ENCODE data around the gene ZNF334. TPM values are rescaled to one million over a fixed set of nuclear protein-coding genes. Genes with fewer than 3 reads are reported as not detected.

ZNF334 gene
- total RNA-seq = 1.2 and 1.4 TPM in 2 replicates

DNA sequence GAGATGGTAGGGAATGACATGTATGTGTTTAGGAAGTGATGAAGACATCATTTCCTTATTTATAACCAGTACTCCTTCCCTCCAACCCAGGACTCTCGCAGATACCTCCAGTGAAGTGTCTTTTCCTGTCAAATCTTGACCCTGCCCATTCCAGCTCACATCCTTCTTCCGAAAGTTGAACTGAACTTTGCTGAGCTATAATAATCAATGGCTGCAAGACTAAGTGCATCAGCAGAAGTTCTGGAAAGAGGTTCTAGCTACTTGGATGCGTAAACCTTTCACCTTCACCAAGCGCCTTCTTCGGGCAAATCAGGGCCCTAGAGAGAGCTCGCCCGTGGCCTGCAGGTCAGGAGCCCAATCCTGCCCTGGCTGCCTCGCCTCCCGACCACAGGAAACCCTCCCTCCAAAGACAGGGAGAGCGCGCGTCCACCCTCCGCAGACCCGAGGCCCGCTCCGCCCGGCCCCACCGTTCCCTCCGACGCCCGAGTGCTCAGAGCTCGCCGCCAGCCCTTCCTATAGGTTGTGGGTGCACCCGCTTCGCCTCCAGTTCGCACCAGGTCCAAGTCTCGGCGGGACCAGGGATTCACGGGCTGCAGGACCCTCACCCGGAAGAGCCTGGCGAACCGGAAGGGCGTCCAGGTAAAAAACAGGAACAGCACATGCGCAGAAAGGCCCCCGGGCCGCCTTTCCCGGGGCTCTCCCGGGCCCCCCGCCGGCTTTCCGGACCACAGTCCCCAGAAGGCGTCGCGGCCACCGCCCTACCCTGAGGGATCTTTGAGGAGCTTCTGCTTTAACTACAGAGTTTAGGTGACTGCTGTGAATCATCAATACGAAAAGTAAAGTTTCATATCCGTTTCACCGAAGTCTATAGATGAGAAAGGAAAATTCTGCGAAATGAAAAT, at the start of gene ZNF334:
Gene ZNF334, minus strand, starts transcription at position 617 of the 902 bp plus-strand sequence. CDS start 1,457 bp downstream, outside the sequence.
- Mint-ChIP-seq H3K4me1 (ENCODE audit: low read depth) (peaks cover 26% of the 10 kb centered on the region), H3K36me3 (ENCODE audit: low read depth) (peaks cover 14% of the 10 kb centered on the region), H3K27me3 (ENCODE audit: low read depth) (peaks cover 4% of the 10 kb centered on the region), H3K4me3 (ENCODE audit: low read depth) (peak within 1 kb of the TSS; percentile 80), H3K27ac (peak within 1 kb of the TSS; percentile 70), H3K9me3 (peaks cover 3% of the 10 kb centered on the region)
- intact Hi-C loops (cut with micrococcal nuclease) = loop anchor here (2.0 kb wide), 1 partner anchor 32 kb away; no protein-coding TSS in a partner anchor
- DNase-seq (ENCODE audit: low spot score) = peak; percentile 29

DNA sequence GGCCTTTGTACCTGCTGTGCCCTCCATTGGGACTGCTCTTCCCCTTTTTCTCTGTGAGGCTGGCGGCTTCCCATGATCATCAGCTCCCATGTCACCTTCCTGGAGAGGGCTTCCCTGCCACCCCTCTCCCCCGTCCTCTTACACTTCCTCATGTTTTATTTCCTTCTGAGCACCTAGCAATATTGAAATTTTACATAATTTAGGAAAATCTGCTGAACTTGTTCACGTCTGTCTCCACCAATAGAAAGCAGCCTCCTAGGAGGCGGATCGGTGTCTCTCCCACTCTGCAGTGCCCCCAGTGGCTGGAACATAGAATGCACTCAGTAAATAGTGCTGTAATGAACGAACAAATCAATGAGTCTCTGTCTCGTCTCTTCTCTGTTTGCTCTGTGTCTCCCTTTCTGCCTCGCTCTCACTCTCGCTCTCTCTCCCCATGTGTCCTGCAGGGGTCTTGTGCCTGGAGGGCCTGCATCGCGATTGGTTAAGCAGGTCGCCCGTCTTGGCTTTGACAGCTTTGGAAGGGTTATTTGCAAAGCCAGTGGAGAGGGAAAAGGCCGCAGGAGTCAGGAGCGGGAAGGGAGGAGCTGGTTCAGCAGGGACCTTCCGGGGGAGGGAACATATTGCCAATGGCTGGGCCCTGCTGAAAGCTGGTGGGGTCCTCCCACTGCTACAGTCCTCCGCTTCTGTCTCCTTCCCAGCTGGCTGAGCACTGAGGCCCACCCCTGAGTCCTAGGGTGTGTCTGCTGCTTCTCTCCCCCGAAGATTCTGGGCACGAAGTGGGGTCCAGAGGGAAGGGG, 49.2 kb upstream of the ZNF334 start:
- DNase-seq (ENCODE audit: low spot score) = peak; percentile 51
- Mint-ChIP-seq H3K27me3 (ENCODE audit: low read depth) (peaks cover 3% of the 10 kb centered on the region), H3K27ac (no peak overlapping the region), H3K4me1 (ENCODE audit: low read depth) (peaks cover 34% of the 10 kb centered on the region), H3K9me3 (no peaks in the 10 kb centered on the region), H3K4me3 (ENCODE audit: low read depth) (no peak overlapping the region), H3K36me3 (ENCODE audit: low read depth) (no peaks in the 10 kb centered on the region)
- intact Hi-C loops (cut with micrococcal nuclease) = loop anchor here (1.0 to 5.0 kb wide), 2 partner anchors 17 to 40 kb away; no protein-coding TSS in a partner anchor

DNA sequence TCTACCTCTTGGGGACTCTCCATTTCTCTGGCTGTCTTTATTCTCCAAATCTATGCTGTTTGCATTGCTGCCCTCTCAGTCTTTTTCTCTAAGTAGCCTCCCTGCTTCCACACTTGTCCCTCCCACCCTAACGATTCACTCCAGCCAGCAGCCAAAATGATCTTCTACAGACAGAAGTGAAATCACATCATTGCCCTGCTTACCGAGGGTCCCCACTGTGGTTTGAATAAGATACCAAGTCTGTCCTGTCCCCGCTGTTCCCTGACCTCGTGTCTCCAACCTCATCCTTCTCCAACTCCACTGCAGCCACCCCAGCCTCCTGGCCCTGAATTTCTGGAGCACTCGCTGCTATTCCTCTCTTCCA, 48.6 kb upstream of the ZNF334 start:
- no peaks in the 10 kb centered on the region for H3K9me3 Mint-ChIP-seq
- no peak for DNase-seq (ENCODE audit: low spot score)
- H3K36me3 Mint-ChIP-seq (ENCODE audit: low read depth) = no peaks in the 10 kb centered on the region
- no peak overlapping the region for H3K27ac Mint-ChIP-seq
- no peaks in the 10 kb centered on the region for H3K27me3 Mint-ChIP-seq (ENCODE audit: low read depth)
- no peak overlapping the region for H3K4me3 Mint-ChIP-seq (ENCODE audit: low read depth)
- peaks cover 37% of the 10 kb centered on the region for H3K4me1 Mint-ChIP-seq (ENCODE audit: low read depth)
- intact Hi-C loops (cut with micrococcal nuclease) = loop anchor here (1.0 to 5.0 kb wide), 2 partner anchors 17 to 40 kb away; no protein-coding TSS in a partner anchor

DNA sequence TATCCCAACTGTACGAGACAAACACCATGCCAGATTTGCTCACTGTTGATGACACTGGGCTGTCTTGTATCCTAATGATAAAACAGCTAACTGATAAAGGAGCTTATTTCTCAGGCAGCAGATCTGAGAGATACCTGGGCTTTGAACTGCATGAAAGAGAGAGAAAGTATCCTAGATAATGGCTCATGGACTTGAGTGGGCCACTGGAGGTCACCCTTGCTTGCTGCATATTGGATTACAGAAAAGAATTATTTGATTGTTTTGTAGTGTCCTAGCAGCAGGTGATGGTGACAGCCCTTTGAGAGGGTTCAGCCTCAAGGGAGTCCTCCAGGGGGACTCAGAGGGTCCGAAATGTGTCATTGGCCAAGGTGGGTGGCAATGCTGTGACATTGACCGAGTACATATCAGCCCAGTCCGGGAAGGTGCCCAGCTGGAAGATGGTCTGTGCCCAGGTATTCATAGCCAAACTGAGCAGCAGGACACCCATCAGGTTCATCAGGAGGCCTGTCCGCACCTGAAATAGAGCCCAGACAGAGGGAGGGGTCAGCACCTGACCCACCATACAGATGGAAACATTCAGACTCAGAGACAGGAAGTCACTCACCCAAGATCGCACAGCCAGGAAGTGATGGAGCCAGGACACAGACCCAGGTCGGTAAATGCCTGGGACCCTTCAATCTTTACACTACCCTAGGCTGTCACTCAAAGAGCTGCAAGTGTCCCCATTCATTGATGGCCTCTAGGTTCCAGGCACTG, 46.5 kb upstream of the ZNF334 start:
- no peak for DNase-seq (ENCODE audit: low spot score)
- H3K4me1 Mint-ChIP-seq (ENCODE audit: low read depth) = peaks cover 46% of the 10 kb centered on the region
- H3K4me3 Mint-ChIP-seq (ENCODE audit: low read depth) = no peak overlapping the region
- H3K27me3 Mint-ChIP-seq (ENCODE audit: low read depth) = no peaks in the 10 kb centered on the region
- no peaks in the 10 kb centered on the region for H3K36me3 Mint-ChIP-seq (ENCODE audit: low read depth)
- H3K9me3 Mint-ChIP-seq = no peaks in the 10 kb centered on the region
- no peak overlapping the region for H3K27ac Mint-ChIP-seq
- intact Hi-C loops (cut with micrococcal nuclease) = loop anchor here (2.0 to 5.0 kb wide), 2 partner anchors 15 to 38 kb away; no protein-coding TSS in a partner anchor

DNA sequence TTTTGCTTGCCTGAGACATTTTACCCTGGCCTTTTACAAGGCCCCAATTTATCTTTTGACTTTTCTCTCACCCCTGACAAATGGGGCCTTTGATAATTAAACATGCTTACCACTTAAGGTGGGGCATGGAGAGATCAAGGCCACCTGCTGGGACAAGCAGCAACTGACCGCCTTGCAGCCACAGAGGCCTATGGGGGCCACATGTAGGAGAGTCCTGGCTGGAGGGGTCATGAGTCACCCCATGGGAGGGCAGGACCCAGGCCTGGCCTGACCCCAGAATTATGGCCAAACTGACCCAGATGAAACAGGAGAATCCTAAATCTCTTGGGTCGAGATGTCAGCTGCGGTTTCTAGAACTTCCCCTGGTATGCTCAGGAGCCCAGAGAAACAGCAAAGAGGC, 45.6 kb upstream of the ZNF334 start:
- Mint-ChIP-seq H3K4me3 (ENCODE audit: low read depth) (no peak overlapping the region), H3K9me3 (no peaks in the 10 kb centered on the region)
- intact Hi-C loops (cut with micrococcal nuclease) = loop anchor here (2.0 kb wide), 1 partner anchor 14 kb away; no protein-coding TSS in a partner anchor

DNA sequence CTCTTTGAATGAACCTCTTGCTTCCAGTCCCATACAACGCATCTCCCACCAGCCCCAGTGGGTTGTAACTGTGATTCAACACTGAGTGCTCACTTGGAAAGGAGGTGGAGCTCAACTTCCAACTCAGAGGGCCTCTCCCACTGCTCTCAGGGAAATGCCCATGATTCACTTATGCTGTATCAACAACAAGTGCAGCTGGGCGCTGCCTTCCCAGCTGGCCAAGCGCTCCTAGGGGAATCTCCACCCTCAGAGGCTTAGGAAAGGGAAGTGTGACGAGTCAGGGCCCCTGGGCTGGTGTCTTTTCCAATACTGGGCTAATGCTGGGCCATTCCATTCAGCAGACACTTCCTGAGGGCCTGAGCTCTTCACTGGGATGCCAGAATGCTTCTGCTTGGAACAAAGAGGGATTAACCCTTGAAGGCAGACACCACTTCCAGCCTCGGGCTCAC, 45.2 kb upstream of the ZNF334 start:
- no peak for DNase-seq (ENCODE audit: low spot score)
- no peaks in the 10 kb centered on the region for H3K9me3 Mint-ChIP-seq
- peaks cover 55% of the 10 kb centered on the region for H3K4me1 Mint-ChIP-seq (ENCODE audit: low read depth)
- H3K27ac Mint-ChIP-seq = peak overlapping the region; percentile 30
- H3K4me3 Mint-ChIP-seq (ENCODE audit: low read depth) = no peak overlapping the region
- no peaks in the 10 kb centered on the region for H3K27me3 Mint-ChIP-seq (ENCODE audit: low read depth)
- intact Hi-C loops (cut with micrococcal nuclease) = loop anchor here (2.0 kb wide), 1 partner anchor 14 kb away; no protein-coding TSS in a partner anchor
- no peaks in the 10 kb centered on the region for H3K36me3 Mint-ChIP-seq (ENCODE audit: low read depth)

More for the DNA sequence above, 45.6 kb upstream of the ZNF334 start:
- Mint-ChIP-seq H3K27ac (no peak overlapping the region), H3K4me1 (ENCODE audit: low read depth) (peaks cover 53% of the 10 kb centered on the region), H3K27me3 (ENCODE audit: low read depth) (no peaks in the 10 kb centered on the region), H3K36me3 (ENCODE audit: low read depth) (no peaks in the 10 kb centered on the region)
- DNase-seq (ENCODE audit: low spot score) = no peak

DNA sequence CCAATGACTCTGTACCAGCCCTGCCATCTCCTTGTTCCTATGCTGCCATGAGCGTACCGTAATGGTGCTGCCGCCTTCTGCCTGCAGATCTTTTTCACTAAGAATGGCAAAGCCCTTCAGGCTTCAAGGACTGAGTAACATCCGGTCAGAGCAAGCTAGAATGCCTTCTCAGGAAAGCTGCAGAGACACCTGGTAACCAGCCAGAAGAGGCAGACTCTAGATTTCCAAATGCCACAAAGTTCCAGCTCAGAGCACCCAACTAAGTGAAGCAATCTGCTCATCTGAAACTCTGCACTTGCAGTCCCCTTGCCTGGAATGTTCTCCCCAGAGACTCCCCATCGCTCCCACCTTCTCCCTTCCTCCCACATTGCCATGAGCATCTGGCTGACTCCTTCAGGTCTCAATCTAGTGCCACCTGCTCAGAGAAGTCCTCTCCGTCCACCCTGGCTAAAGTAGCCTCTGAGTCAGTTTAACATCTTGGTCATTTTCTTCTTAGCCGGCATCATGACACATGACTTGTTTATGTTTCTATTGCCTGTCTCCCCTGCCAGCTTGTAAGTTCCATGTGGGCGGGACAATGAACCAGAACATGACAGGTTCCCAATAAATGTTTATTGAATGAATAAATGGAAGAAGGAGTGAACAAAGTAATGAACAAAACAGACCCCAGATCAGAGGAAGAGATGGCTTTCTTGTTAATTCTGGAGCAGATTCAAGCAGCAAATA, 44.0 kb upstream of the ZNF334 start:
- H3K4me1 Mint-ChIP-seq (ENCODE audit: low read depth) = peaks cover 66% of the 10 kb centered on the region
- H3K9me3 Mint-ChIP-seq = no peaks in the 10 kb centered on the region
- H3K27me3 Mint-ChIP-seq (ENCODE audit: low read depth) = no peaks in the 10 kb centered on the region
- H3K27ac Mint-ChIP-seq = peak overlapping the region; percentile 14
- DNase-seq (ENCODE audit: low spot score) = no peak
- H3K4me3 Mint-ChIP-seq (ENCODE audit: low read depth) = no peak overlapping the region
- no peaks in the 10 kb centered on the region for H3K36me3 Mint-ChIP-seq (ENCODE audit: low read depth)
- intact Hi-C loops (cut with micrococcal nuclease) = no loop called here

DNA sequence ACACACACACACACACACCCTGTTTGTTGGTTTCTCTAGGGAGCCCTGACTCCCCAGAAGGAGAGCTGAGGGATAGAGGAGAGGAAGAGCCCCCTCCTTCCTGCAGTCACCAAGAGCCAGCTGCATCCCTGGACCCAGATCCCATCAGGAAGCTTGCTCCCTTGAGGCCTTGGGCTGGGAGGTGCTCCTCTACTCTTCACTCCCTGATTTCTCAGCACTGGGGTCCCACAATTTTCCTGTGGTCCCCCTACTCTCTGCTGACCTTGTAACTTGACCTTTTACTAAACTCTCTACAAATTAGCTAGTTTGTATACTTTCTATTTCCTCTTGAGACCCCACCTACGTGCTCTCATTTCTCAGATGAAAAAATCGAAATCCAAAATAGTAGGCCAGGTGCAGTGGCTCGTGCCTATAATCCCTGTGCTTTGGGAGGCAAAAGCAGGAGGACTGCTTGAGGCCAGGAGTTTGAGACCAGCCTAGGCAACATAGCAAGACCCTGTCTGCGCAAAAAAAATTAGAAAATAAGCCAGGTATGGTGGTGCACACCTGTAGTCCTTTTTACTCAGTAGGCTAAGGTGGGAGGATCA, 42.1 kb upstream of the ZNF334 start:
- no peaks in the 10 kb centered on the region for H3K27me3 Mint-ChIP-seq (ENCODE audit: low read depth)
- H3K9me3 Mint-ChIP-seq = no peaks in the 10 kb centered on the region
- DNase-seq (ENCODE audit: low spot score) = no peak
- no peak overlapping the region for H3K4me3 Mint-ChIP-seq (ENCODE audit: low read depth)
- H3K36me3 Mint-ChIP-seq (ENCODE audit: low read depth) = no peaks in the 10 kb centered on the region
- peaks cover 76% of the 10 kb centered on the region for H3K4me1 Mint-ChIP-seq (ENCODE audit: low read depth)
- intact Hi-C loops (cut with micrococcal nuclease) = no loop called here
- no peak overlapping the region for H3K27ac Mint-ChIP-seq

DNA sequence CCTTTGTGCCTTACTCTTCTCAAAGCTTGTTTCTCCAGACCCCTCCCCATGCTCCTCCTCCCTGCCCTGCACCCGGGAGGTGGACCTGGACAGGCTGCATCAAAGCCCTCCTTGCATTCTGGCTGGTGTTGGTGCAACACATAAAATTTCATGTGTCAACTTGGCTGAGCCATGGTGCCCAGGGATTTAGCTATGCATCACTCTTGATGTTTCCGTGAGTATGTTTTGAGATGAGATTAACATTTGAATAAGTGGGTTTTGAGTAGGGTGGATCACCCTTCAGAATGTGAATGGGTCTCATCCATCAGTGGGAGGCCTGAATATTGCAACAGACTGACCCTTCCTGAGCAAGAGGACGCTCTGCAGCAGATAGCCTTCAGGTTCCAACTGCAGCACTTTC, 41.5 kb upstream of the ZNF334 start:
- Mint-ChIP-seq H3K4me1 (ENCODE audit: low read depth) (peaks cover 74% of the 10 kb centered on the region), H3K36me3 (ENCODE audit: low read depth) (no peaks in the 10 kb centered on the region), H3K9me3 (no peaks in the 10 kb centered on the region), H3K4me3 (ENCODE audit: low read depth) (no peak overlapping the region), H3K27me3 (ENCODE audit: low read depth) (no peaks in the 10 kb centered on the region), H3K27ac (no peak overlapping the region)
- intact Hi-C loops (cut with micrococcal nuclease) = no loop called here
- DNase-seq (ENCODE audit: low spot score) = no peak

DNA sequence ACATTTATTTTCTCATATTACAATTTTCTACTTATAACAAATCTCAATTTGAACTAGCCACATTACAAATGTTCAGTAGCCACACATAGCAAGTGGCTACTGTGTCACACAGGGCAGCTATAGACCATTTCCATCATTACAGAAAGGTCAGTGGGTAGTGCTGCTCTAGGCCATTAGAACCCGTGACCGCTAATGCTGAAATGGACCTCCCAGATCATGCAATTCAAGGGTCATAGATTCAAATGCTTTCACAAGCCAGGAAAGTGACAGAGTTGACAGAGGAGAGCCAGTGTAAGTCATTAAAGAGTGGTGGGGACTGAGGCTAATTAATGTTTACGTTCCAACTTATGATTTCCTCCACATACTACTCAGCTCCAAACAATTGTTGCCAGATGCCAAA, 40.6 kb upstream of the ZNF334 start:
- peaks cover 69% of the 10 kb centered on the region for H3K4me1 Mint-ChIP-seq (ENCODE audit: low read depth)
- intact Hi-C loops (cut with micrococcal nuclease) = loop anchor here (1.0 to 2.0 kb wide), 2 partner anchors 9 to 439 kb away; no protein-coding TSS in a partner anchor
- H3K27me3 Mint-ChIP-seq (ENCODE audit: low read depth) = no peaks in the 10 kb centered on the region
- H3K4me3 Mint-ChIP-seq (ENCODE audit: low read depth) = no peak overlapping the region
- H3K27ac Mint-ChIP-seq = no peak overlapping the region
- no peaks in the 10 kb centered on the region for H3K36me3 Mint-ChIP-seq (ENCODE audit: low read depth)
- DNase-seq (ENCODE audit: low spot score) = no peak
- no peaks in the 10 kb centered on the region for H3K9me3 Mint-ChIP-seq

Data from activated T-helper 2 cell treated with anti-CD3 and anti-CD28 coated beads, Interferon-gamma antibody, Interleukin-2, Interleukin-4, amounts not matched to agents 10 μg/mL and 5 μg/mL and 100 μg/mL, durations not matched to agents 14 hours and 24 hours and 36 hours (primary cell).